ENCODE data around the gene ACMSD.
A peak's percentile ranks its signal among the peaks of the same experiment; 100 is the strongest.
"Not testable (repeated sequence)": the region's sequence is repeated elsewhere in the genome, so short reads cannot be mapped to it uniquely, and the experiment has no call there.

Gene ACMSD

GRCh38 chr2:134823431-134823830 is 15.0 kb upstream of the ACMSD start:
- no peaks in the 10 kb centered on the region for H3K27me3 ChIP-seq (ENCODE audit: control insufficient read depth, insufficient read depth, low read length)
- H3K4me1 ChIP-seq (ENCODE audit: control insufficient read depth, insufficient read depth, low read length): peaks cover 10% of the 10 kb centered on the region
- H3K4me3 ChIP-seq (ENCODE audit: low read length): no peak overlapping the region
- H3K9me3 ChIP-seq (replicated peaks; ENCODE audit: low read length): no peaks in the 10 kb centered on the region
- no peaks in the 10 kb centered on the region for H3K36me3 ChIP-seq (ENCODE audit: insufficient read depth, low read length)
- no peak overlapping the region for H3K4me2 ChIP-seq (ENCODE audit: low read length)
- H3K9ac ChIP-seq (ENCODE audit: low read depth, low read length): no peak overlapping the region

GRCh38 chr2:134823832-134824231 is 14.6 kb upstream of the ACMSD start:
- no peaks in the 10 kb centered on the region for H3K36me3 ChIP-seq (ENCODE audit: insufficient read depth, low read length)
- no peak overlapping the region for H3K4me2 ChIP-seq (ENCODE audit: low read length)
- peaks cover 9% of the 10 kb centered on the region for H3K4me1 ChIP-seq (ENCODE audit: control insufficient read depth, insufficient read depth, low read length)
- no peak overlapping the region for H3K9ac ChIP-seq (ENCODE audit: low read depth, low read length)
- H3K4me3 ChIP-seq (ENCODE audit: low read length): no peak overlapping the region
- no peaks in the 10 kb centered on the region for H3K27me3 ChIP-seq (ENCODE audit: control insufficient read depth, insufficient read depth, low read length)
- no peaks in the 10 kb centered on the region for H3K9me3 ChIP-seq (replicated peaks; ENCODE audit: low read length)

DNA sequence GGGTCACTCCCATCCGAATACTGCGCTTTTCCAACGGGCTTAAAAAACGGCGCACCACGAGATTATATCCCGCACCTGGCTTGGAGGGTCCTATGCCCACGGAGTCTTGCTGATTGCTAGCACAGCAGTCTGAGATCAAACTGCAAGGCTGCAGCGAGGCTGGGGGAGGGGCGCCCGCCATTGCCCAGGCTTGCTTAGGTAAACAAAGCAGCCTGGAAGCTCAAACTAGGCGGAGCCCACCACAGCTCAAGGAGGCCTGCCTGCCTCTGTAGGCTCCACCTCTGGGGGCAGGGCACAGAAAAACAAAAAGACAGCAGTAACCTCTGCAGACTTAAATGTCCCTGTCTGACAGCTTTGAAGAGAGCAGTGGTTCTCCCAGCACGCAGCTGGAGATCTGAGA is 12.7 kb upstream of the ACMSD start:
- not testable (repeated sequence) for H3K4me3 ChIP-seq (ENCODE audit: low read length); H3K4me1 ChIP-seq (ENCODE audit: control insufficient read depth, insufficient read depth, low read length); H3K4me2 ChIP-seq (ENCODE audit: low read length); H3K9ac ChIP-seq (ENCODE audit: low read depth, low read length); H3K36me3 ChIP-seq (ENCODE audit: insufficient read depth, low read length); H3K9me3 ChIP-seq (replicated peaks; ENCODE audit: low read length); H3K27me3 ChIP-seq (ENCODE audit: control insufficient read depth, insufficient read depth, low read length)

DNA sequence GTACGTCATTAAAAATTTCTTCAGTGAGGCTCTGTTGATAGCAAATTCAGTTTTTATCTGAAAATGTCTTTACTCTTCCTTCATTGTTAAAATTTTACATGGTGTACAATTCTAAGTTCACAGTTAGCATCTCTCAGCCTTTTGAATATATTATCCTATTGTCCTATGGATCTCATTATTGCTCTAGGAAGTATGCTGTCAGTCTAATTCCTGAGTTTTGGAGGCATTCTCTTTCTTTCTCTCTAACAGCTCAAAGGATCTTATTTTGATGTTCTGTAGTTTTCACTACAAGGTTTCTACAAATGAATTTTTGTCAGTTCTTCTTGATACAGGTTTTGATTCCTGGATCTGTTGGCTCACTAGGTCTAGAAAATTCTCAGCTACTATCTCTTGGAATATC is 2.9 kb upstream of the ACMSD start:
- Histone ChIP-seq H3K36me3 (ENCODE audit: insufficient read depth, low read length) (no peaks in the 10 kb centered on the region), H3K27me3 (ENCODE audit: control insufficient read depth, insufficient read depth, low read length) (no peaks in the 10 kb centered on the region), H3K4me1 (ENCODE audit: control insufficient read depth, insufficient read depth, low read length) (peaks cover 18% of the 10 kb centered on the region), H3K9me3 (replicated peaks; ENCODE audit: low read length) (peaks cover 8% of the 10 kb centered on the region), H3K4me2 (ENCODE audit: low read length) (no peak overlapping the region), H3K9ac (ENCODE audit: low read depth, low read length) (no peak overlapping the region), H3K4me3 (ENCODE audit: low read length) (no peak overlapping the region)

GRCh38 chr2:134836986-134837385 is 1.4 kb upstream of the ACMSD start:
- peak overlapping the region; percentile 47 for H3K9ac ChIP-seq (ENCODE audit: low read depth, low read length)
- peak overlapping the region; percentile 64 for H3K4me2 ChIP-seq (ENCODE audit: low read length)
- H3K9me3 ChIP-seq (replicated peaks; ENCODE audit: low read length): peaks cover 8% of the 10 kb centered on the region
- no peaks in the 10 kb centered on the region for H3K27me3 ChIP-seq (ENCODE audit: control insufficient read depth, insufficient read depth, low read length)
- peaks cover 18% of the 10 kb centered on the region for H3K4me1 ChIP-seq (ENCODE audit: control insufficient read depth, insufficient read depth, low read length)
- no peaks in the 10 kb centered on the region for H3K36me3 ChIP-seq (ENCODE audit: insufficient read depth, low read length)
- H3K4me3 ChIP-seq (ENCODE audit: low read length): peak overlapping the region; percentile 8

DNA sequence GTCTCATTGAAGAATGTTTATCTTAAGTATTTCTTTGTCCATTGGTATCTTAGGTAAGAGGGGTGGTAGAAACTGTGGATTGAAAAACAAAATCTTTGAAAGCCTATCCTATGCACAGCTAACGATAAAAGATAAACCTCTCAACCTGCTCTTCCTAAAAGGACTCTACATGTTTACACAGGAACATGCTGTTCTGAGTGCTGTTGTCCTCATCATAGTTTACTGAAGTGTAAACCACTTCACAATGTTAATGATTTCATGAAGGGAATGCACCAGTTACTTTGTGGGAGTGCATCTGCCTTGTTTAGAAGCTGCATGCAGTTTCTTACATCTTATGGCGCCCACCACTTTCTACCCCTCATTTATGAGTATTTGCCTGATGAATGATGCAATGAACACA is 1.2 kb downstream of the ACMSD start:
- peaks cover 18% of the 10 kb centered on the region for H3K4me1 ChIP-seq (ENCODE audit: control insufficient read depth, insufficient read depth, low read length)

GRCh38 chr2:134842930-134843490 is 4.6 kb downstream of the ACMSD start:
- Histone ChIP-seq H3K4me1 (ENCODE audit: control insufficient read depth, insufficient read depth, low read length) (peaks cover 15% of the 10 kb centered on the region), H3K36me3 (ENCODE audit: insufficient read depth, low read length) (no peaks in the 10 kb centered on the region), H3K9me3 (replicated peaks; ENCODE audit: low read length) (no peaks in the 10 kb centered on the region), H3K27me3 (ENCODE audit: control insufficient read depth, insufficient read depth, low read length) (no peaks in the 10 kb centered on the region), H3K4me2 (ENCODE audit: low read length) (no peak overlapping the region), H3K9ac (ENCODE audit: low read depth, low read length) (no peak overlapping the region), H3K4me3 (ENCODE audit: low read length) (no peak overlapping the region)

More for the DNA sequence above, 1.2 kb downstream of the ACMSD start:
- Histone ChIP-seq H3K4me2 (ENCODE audit: low read length) (no peak overlapping the region), H3K36me3 (ENCODE audit: insufficient read depth, low read length) (no peaks in the 10 kb centered on the region), H3K4me3 (ENCODE audit: low read length) (no peak overlapping the region), H3K27me3 (ENCODE audit: control insufficient read depth, insufficient read depth, low read length) (no peaks in the 10 kb centered on the region), H3K9ac (ENCODE audit: low read depth, low read length) (no peak overlapping the region), H3K9me3 (replicated peaks; ENCODE audit: low read length) (peaks cover 8% of the 10 kb centered on the region)

DNA sequence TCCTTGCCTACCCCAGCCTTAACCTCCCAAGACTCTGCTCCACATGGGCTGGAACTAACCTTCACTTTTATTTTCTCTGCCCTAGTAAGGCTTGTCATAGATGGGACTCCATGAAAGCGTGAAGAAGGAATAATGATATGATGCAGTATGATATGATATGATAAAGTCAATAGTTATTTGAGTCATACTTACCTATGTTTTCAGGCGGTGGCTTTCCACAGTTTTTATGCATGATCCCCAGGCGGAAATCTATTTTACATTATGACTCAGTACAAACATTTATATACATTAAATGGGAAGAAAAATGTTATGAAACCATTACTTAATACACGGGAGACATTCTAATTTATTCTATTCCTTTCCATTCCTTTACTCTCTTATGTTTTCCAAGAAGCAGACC is 5.6 kb downstream of the ACMSD start:
- Histone ChIP-seq H3K4me2 (ENCODE audit: low read length) (no peak overlapping the region), H3K27me3 (ENCODE audit: control insufficient read depth, insufficient read depth, low read length) (no peaks in the 10 kb centered on the region), H3K36me3 (ENCODE audit: insufficient read depth, low read length) (no peaks in the 10 kb centered on the region), H3K4me3 (ENCODE audit: low read length) (no peak overlapping the region), H3K9me3 (replicated peaks; ENCODE audit: low read length) (no peaks in the 10 kb centered on the region), H3K4me1 (ENCODE audit: control insufficient read depth, insufficient read depth, low read length) (peaks cover 11% of the 10 kb centered on the region), H3K9ac (ENCODE audit: low read depth, low read length) (no peak overlapping the region)

- Histone ChIP-seq H3K9me3 (replicated peaks; ENCODE audit: low read length) (no peaks in the 10 kb centered on the region), H3K9ac (ENCODE audit: low read depth, low read length) (no peak overlapping the region), H3K4me1 (ENCODE audit: control insufficient read depth, insufficient read depth, low read length) (peaks cover 11% of the 10 kb centered on the region), H3K4me3 (ENCODE audit: low read length) (no peak overlapping the region), H3K27me3 (ENCODE audit: control insufficient read depth, insufficient read depth, low read length) (no peaks in the 10 kb centered on the region), H3K4me2 (ENCODE audit: low read length) (no peak overlapping the region), H3K36me3 (ENCODE audit: insufficient read depth, low read length) (no peaks in the 10 kb centered on the region)
Measured at GRCh38 chr2:134845028-134845427, 6.6 kb downstream of the ACMSD start.

- peaks cover 11% of the 10 kb centered on the region for H3K4me1 ChIP-seq (ENCODE audit: control insufficient read depth, insufficient read depth, low read length)
- H3K9me3 ChIP-seq (replicated peaks; ENCODE audit: low read length): no peaks in the 10 kb centered on the region
- no peak overlapping the region for H3K9ac ChIP-seq (ENCODE audit: low read depth, low read length)
- peak overlapping the region; percentile 58 for H3K4me2 ChIP-seq (ENCODE audit: low read length)
- no peak overlapping the region for H3K4me3 ChIP-seq (ENCODE audit: low read length)
- no peaks in the 10 kb centered on the region for H3K27me3 ChIP-seq (ENCODE audit: control insufficient read depth, insufficient read depth, low read length)
- no peaks in the 10 kb centered on the region for H3K36me3 ChIP-seq (ENCODE audit: insufficient read depth, low read length)
Measured at GRCh38 chr2:134845719-134846118, 7.3 kb downstream of the ACMSD start.

- Histone ChIP-seq H3K4me3 (ENCODE audit: low read length) (no peak overlapping the region), H3K4me1 (ENCODE audit: control insufficient read depth, insufficient read depth, low read length) (peaks cover 11% of the 10 kb centered on the region), H3K36me3 (ENCODE audit: insufficient read depth, low read length) (no peaks in the 10 kb centered on the region), H3K4me2 (ENCODE audit: low read length) (no peak overlapping the region), H3K27me3 (ENCODE audit: control insufficient read depth, insufficient read depth, low read length) (no peaks in the 10 kb centered on the region), H3K9me3 (replicated peaks; ENCODE audit: low read length) (no peaks in the 10 kb centered on the region), H3K9ac (ENCODE audit: low read depth, low read length) (no peak overlapping the region)
Measured at GRCh38 chr2:134846213-134846612, 7.8 kb downstream of the ACMSD start.

DNA sequence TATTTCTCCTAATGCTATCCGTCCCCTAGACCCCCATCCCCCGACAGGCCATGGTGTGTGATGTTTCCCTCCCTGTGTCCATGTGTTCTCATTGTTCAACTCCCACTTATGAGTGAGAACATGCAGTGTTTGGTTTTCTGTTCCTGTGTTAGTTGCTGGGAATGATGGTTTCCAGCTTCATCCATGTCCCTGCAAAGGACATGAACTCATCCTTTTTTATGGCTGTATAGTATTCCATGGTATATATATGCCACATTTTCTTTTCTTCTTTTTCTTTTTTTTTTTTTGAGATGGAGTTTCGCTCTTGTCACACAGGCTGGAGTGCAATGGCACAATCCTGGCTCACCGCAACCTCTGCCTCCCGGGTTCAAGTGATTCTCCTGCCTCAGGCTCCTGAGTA is 9.2 kb downstream of the ACMSD start:
- H3K9me3 ChIP-seq (replicated peaks; ENCODE audit: low read length); H3K36me3 ChIP-seq (ENCODE audit: insufficient read depth, low read length); H3K4me3 ChIP-seq (ENCODE audit: low read length); H3K9ac ChIP-seq (ENCODE audit: low read depth, low read length); H3K27me3 ChIP-seq (ENCODE audit: control insufficient read depth, insufficient read depth, low read length); H3K4me2 ChIP-seq (ENCODE audit: low read length): not testable (repeated sequence)
- peaks cover 11% of the 10 kb centered on the region for H3K4me1 ChIP-seq (ENCODE audit: control insufficient read depth, insufficient read depth, low read length)

Measured in skeletal muscle satellite cell (primary cell).